GM23338 (cell line): ENCODE data around the gene CACNB4. TPM values are rescaled to one million over a fixed set of nuclear protein-coding genes. Genes with fewer than 3 reads are reported as not detected.

Experiments
- ATAC-seq: fragments of 200-7000 bp; cut with Tn5 transposase; 3 replicates; pipeline ENCODE4 v1.9.1; 2020
- DNase-seq: peaks from one replicate; pipeline ENCODE4 v3.0.0-alpha.2; 2015; ENCODE audit warnings: low spot score
- H2AFZ ChIP-seq: fragments of 200-600 bp; sonication (generic); 2 replicates; pipeline ENCODE4 v1.8.0; 2016; ENCODE audit warnings: antibody characterized with exemption, mild to moderate bottlenecking, moderate library complexity
- H3F3A ChIP-seq: fragments of 200-600 bp; sonication (generic); replicated peaks from 2 replicates; pipeline ENCODE4 v1.8.0; 2017; ENCODE audit warnings: antibody characterized with exemption, mixed run types, low read depth
- H3K27ac ChIP-seq: fragments of 200-600 bp; sonication (generic); 2 replicates; pipeline ENCODE4 v1.6.1; 2016; ENCODE audit warnings: low read depth
- H3K27me3 ChIP-seq: fragments of 200-600 bp; sonication (generic); 2 replicates; pipeline ENCODE4 v1.8.0; 2016; ENCODE audit warnings: mild to moderate bottlenecking, mixed run types, moderate library complexity; ENCODE audit not compliant: insufficient read depth
- H3K36me3 ChIP-seq: fragments of 200-600 bp; sonication (generic); 2 replicates; pipeline ENCODE4 v1.8.0; 2016; ENCODE audit warnings: mild to moderate bottlenecking; ENCODE audit not compliant: insufficient read depth
- H3K4me1 ChIP-seq: fragments of 200-600 bp; sonication (generic); 2 replicates; pipeline ENCODE4 v1.8.0; 2016; ENCODE audit warnings: mild to moderate bottlenecking, moderate library complexity; ENCODE audit not compliant: insufficient read depth
- H3K4me2 ChIP-seq: fragments of 200-600 bp; sonication (generic); 2 replicates; pipeline ENCODE4 v1.7.1; 2017; ENCODE audit warnings: mixed run types
- H3K4me3 ChIP-seq: fragments of 200-600 bp; sonication (generic); 2 replicates; pipeline ENCODE4 v1.6.1; 2016; ENCODE audit warnings: mixed run types
- H3K79me2 ChIP-seq: fragments of 200-600 bp; sonication (generic); replicated peaks from 2 replicates; pipeline ENCODE4 v1.8.0; 2017; ENCODE audit warnings: mild to moderate bottlenecking; ENCODE audit not compliant: insufficient read depth
- H3K9me2 ChIP-seq: fragments of 200-600 bp; sonication (generic); 2 replicates; pipeline ENCODE4 v1.8.0; 2017; ENCODE audit not compliant: insufficient read depth
- H4K20me1 ChIP-seq: fragments of 200-600 bp; sonication (generic); replicated peaks from 2 replicates; pipeline ENCODE4 v1.8.0; 2017; ENCODE audit warnings: mild to moderate bottlenecking; ENCODE audit not compliant: insufficient read depth
- H3K27ac Mint-ChIP-seq: 2 replicates; pipeline ENCODE4 v1.8.0; 2020; ENCODE audit warnings: inconsistent platforms, mild to moderate bottlenecking, moderate library complexity, mixed read lengths
- H3K27me3 Mint-ChIP-seq: 3 replicates; pipeline ENCODE4 v1.8.0; 2022; ENCODE audit warnings: low read depth, mild to moderate bottlenecking, moderate library complexity, mixed read lengths, inconsistent platforms; ENCODE audit not compliant: insufficient read depth, poor library complexity
- H3K36me3 Mint-ChIP-seq: 3 replicates; pipeline ENCODE4 v1.8.0; 2021; ENCODE audit warnings: low read depth, mild to moderate bottlenecking, inconsistent platforms, moderate library complexity, mixed read lengths
- H3K4me1 Mint-ChIP-seq: 3 replicates; pipeline ENCODE4 v1.8.0; 2020; ENCODE audit warnings: mild to moderate bottlenecking, inconsistent platforms, mixed read lengths
- H3K4me3 Mint-ChIP-seq: 3 replicates; pipeline ENCODE4 v1.8.0; 2021; ENCODE audit warnings: moderate library complexity, mild to moderate bottlenecking, inconsistent platforms, mixed read lengths
- H3K9me3 Mint-ChIP-seq: 3 replicates; pipeline ENCODE4 v1.8.0; 2020; ENCODE audit warnings: moderate library complexity, mild to moderate bottlenecking, inconsistent platforms, mixed read lengths
- CREB1 ChIP-seq: fragments of 250-450 bp; sonication (Bioruptor Pico); IDR thresholded peaks from 2 replicates; pipeline ENCODE4 v1.5.0; 2020; ENCODE audit warnings: low read depth, mild to moderate bottlenecking, moderate library complexity
- EZH2 ChIP-seq: fragments of 200-600 bp; sonication (generic); IDR thresholded peaks from one replicate; pipeline ENCODE4 v1.8.0; 2017; ENCODE audit warnings: antibody characterized with exemption, mild to moderate bottlenecking, low read depth; ENCODE audit not compliant: unreplicated experiment
- EZH2phosphoT487 ChIP-seq: fragments of 200-600 bp; sonication (generic); IDR thresholded peaks from one replicate; pipeline ENCODE4 v1.8.1; 2018; ENCODE audit warnings: antibody characterized with exemption; ENCODE audit not compliant: unreplicated experiment
- JUNB ChIP-seq: IDR thresholded peaks from one replicate; pipeline ENCODE4 v1.6.1; 2016; ENCODE audit warnings: antibody characterized with exemption; ENCODE audit not compliant: unreplicated experiment
- NANOG ChIP-seq: IDR thresholded peaks from 2 replicates; pipeline ENCODE4 v1.6.1; 2016; ENCODE audit warnings: antibody characterized with exemption, borderline replicate concordance
- POLR2AphosphoS5 ChIP-seq: IDR thresholded peaks from 2 replicates; pipeline ENCODE4 v1.6.1; 2016; ENCODE audit warnings: antibody characterized with exemption, low read depth
- STAT1 ChIP-seq: IDR thresholded peaks from one replicate; pipeline ENCODE4 v1.6.1; 2016; ENCODE audit warnings: antibody characterized with exemption; ENCODE audit not compliant: unreplicated experiment
- ZNF114 ChIP-seq: fragments of 250-450 bp; sonication (Bioruptor Pico); IDR thresholded peaks from 2 replicates; pipeline ENCODE4 v1.5.0; 2020; ENCODE audit warnings: mild to moderate bottlenecking, moderate library complexity
- ZNF331 ChIP-seq: fragments of 250-450 bp; sonication (Bioruptor Pico); IDR thresholded peaks from 2 replicates; pipeline ENCODE4 v1.5.0; 2020; ENCODE audit warnings: low read depth, mild to moderate bottlenecking, moderate library complexity
- polyA plus RNA-seq: library from polyadenylated mRNA; unstranded; fragments of >200 nt; fragmentation: Nextera tagmentation; extraction: Ambion mirVana; gene quantifications from 2 replicates; pipeline ENCODE4 v1.2.1, GENCODE V29; 2016
- total RNA-seq: library from RNA; depleted of rRNA; stranded (reverse); fragments of >200 nt; shearing (Covaris generic); gene quantifications from 2 replicates; pipeline ENCODE4 v1.2.3, GENCODE V29; 2014
- TF ChIP-seq, protein P1 (sequence below): fragments of 250-450 bp; sonication (Bioruptor Pico); IDR thresholded peaks from 2 replicates; pipeline ENCODE4 v1.5.0; 2020; ENCODE audit warnings: mild to moderate bottlenecking, moderate library complexity
- TF ChIP-seq, protein P2 (sequence below), 2 experiments: fragments of 200-600 bp in 1 of 2; sonication (generic) in 1 of 2; conservative IDR thresholded peaks; 2 replicates each; pipeline versions ENCODE4 v1.5.1 to v1.6.1; 2016 to 2017; ENCODE audit warnings: antibody characterized with exemption in 2 of 2, low read depth in 2 of 2, mild to moderate bottlenecking in 2 of 2, moderate library complexity in 1 of 2
- TF ChIP-seq, protein P3 (sequence below): IDR thresholded peaks from 2 replicates; pipeline ENCODE4 v1.6.1; 2016; ENCODE audit warnings: antibody characterized with exemption
- TF ChIP-seq, protein P4 (sequence below): IDR thresholded peaks from one replicate; pipeline ENCODE4 v1.6.1; 2018; ENCODE audit warnings: antibody characterized with exemption; ENCODE audit not compliant: unreplicated experiment

CACNB4 gene
- total and polyA plus RNA-seq, 2 experiments from 2014 or later = 4.0 to 9.8 TPM

DNA sequence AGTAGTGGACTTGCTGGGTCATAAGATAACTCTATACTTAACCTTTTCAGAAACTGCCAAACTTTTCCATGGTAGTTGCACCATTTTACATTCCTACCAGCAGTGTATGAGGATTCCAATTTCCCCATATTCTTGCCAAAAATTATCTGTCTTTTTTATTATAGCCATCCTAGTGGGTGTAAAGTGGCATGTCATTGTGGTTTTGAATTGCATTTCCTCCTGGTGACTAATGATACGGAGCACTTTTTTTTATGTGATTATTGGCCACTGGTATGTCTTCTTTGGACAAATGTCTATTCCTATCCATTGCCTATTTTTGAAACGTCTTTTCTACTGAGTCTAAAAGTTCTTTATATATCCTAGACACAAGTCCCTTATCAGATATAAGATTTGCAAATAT, 44.3 kb downstream of the CACNB4 start:
- H4K20me1 ChIP-seq = no peaks in the 10 kb centered on the region
- H3K4me2 ChIP-seq = no peak overlapping the region
- no peaks in the 10 kb centered on the region for H3K79me2 ChIP-seq
- H3K9me2 ChIP-seq = peaks cover 4% of the 10 kb centered on the region; the same call in 1 of the 2 replicates
- ATAC-seq (no peak), DNase-seq (no peak)
- H3K4me3 Mint-ChIP-seq = no peak overlapping the region
- peaks cover 8% of the 10 kb centered on the region; the same call in 1 of the 2 replicates for H3K36me3 ChIP-seq
- H3K4me1 Mint-ChIP-seq = peaks cover 21% of the 10 kb centered on the region
- peaks cover 18% of the 10 kb centered on the region for H3K9me3 Mint-ChIP-seq
- no peak overlapping the region for H2AFZ ChIP-seq
- H3K4me3 ChIP-seq = no peak overlapping the region
- H3K27ac Mint-ChIP-seq = no peak overlapping the region
- no peak overlapping the region for H3K27ac ChIP-seq
- H3F3A ChIP-seq = peaks cover 4% of the 10 kb centered on the region; the same call in 1 of the 2 replicates
- TF ChIP-seq ZNF114 (CRISPR knock-in tag) (no peak), POLR2AphosphoS5 (no peak), CREB1 (CRISPR knock-in tag) (no peak), JUNB (no peak), EZH2 (no peak), NANOG (no peak), ZNF331 (CRISPR knock-in tag) (no peak), STAT1 (no peak), EZH2phosphoT487 (no peak)
- TF ChIP-seq, protein P1, sequence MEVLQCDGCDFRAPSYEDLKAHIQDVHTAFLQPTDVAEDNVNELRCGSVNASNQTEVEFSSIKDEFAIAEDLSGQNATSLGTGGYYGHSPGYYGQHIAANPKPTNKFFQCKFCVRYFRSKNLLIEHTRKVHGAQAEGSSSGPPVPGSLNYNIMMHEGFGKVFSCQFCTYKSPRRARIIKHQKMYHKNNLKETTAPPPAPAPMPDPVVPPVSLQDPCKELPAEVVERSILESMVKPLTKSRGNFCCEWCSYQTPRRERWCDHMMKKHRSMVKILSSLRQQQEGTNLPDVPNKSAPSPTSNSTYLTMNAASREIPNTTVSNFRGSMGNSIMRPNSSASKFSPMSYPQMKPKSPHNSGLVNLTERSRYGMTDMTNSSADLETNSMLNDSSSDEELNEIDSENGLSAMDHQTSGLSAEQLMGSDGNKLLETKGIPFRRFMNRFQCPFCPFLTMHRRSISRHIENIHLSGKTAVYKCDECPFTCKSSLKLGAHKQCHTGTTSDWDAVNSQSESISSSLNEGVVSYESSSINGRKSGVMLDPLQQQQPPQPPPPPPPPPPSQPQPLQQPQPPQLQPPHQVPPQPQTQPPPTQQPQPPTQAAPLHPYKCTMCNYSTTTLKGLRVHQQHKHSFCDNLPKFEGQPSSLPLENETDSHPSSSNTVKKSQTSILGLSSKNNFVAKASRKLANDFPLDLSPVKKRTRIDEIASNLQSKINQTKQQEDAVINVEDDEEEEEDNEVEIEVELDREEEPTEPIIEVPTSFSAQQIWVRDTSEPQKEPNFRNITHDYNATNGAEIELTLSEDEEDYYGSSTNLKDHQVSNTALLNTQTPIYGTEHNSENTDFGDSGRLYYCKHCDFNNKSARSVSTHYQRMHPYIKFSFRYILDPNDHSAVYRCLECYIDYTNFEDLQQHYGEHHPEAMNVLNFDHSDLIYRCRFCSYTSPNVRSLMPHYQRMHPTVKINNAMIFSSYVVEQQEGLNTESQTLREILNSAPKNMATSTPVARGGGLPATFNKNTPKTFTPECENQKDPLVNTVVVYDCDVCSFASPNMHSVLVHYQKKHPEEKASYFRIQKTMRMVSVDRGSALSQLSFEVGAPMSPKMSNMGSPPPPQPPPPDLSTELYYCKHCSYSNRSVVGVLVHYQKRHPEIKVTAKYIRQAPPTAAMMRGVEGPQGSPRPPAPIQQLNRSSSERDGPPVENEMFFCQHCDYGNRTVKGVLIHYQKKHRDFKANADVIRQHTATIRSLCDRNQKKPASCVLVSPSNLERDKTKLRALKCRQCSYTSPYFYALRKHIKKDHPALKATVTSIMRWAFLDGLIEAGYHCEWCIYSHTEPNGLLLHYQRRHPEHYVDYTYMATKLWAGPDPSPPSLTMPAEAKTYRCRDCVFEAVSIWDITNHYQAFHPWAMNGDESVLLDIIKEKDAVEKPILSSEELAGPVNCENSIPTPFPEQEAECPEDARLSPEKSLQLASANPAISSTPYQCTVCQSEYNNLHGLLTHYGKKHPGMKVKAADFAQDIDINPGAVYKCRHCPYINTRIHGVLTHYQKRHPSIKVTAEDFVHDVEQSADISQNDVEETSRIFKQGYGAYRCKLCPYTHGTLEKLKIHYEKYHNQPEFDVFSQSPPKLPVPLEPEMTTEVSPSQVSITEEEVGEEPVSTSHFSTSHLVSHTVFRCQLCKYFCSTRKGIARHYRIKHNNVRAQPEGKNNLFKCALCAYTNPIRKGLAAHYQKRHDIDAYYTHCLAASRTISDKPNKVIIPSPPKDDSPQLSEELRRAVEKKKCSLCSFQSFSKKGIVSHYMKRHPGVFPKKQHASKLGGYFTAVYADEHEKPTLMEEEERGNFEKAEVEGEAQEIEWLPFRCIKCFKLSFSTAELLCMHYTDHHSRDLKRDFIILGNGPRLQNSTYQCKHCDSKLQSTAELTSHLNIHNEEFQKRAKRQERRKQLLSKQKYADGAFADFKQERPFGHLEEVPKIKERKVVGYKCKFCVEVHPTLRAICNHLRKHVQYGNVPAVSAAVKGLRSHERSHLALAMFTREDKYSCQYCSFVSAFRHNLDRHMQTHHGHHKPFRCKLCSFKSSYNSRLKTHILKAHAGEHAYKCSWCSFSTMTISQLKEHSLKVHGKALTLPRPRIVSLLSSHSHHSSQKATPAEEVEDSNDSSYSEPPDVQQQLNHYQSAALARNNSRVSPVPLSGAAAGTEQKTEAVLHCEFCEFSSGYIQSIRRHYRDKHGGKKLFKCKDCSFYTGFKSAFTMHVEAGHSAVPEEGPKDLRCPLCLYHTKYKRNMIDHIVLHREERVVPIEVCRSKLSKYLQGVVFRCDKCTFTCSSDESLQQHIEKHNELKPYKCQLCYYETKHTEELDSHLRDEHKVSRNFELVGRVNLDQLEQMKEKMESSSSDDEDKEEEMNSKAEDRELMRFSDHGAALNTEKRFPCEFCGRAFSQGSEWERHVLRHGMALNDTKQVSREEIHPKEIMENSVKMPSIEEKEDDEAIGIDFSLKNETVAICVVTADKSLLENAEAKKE (CRISPR knock-in tag) = no peak
- TF ChIP-seq, protein P2, sequence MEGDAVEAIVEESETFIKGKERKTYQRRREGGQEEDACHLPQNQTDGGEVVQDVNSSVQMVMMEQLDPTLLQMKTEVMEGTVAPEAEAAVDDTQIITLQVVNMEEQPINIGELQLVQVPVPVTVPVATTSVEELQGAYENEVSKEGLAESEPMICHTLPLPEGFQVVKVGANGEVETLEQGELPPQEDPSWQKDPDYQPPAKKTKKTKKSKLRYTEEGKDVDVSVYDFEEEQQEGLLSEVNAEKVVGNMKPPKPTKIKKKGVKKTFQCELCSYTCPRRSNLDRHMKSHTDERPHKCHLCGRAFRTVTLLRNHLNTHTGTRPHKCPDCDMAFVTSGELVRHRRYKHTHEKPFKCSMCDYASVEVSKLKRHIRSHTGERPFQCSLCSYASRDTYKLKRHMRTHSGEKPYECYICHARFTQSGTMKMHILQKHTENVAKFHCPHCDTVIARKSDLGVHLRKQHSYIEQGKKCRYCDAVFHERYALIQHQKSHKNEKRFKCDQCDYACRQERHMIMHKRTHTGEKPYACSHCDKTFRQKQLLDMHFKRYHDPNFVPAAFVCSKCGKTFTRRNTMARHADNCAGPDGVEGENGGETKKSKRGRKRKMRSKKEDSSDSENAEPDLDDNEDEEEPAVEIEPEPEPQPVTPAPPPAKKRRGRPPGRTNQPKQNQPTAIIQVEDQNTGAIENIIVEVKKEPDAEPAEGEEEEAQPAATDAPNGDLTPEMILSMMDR (conservative IDR thresholded peaks at IDR 0.05; ENCODE audit: low read depth in 2 of 2) = no peak
- TF ChIP-seq, protein P3, sequence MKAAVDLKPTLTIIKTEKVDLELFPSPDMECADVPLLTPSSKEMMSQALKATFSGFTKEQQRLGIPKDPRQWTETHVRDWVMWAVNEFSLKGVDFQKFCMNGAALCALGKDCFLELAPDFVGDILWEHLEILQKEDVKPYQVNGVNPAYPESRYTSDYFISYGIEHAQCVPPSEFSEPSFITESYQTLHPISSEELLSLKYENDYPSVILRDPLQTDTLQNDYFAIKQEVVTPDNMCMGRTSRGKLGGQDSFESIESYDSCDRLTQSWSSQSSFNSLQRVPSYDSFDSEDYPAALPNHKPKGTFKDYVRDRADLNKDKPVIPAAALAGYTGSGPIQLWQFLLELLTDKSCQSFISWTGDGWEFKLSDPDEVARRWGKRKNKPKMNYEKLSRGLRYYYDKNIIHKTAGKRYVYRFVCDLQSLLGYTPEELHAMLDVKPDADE = no peak
- TF ChIP-seq, protein P4, sequence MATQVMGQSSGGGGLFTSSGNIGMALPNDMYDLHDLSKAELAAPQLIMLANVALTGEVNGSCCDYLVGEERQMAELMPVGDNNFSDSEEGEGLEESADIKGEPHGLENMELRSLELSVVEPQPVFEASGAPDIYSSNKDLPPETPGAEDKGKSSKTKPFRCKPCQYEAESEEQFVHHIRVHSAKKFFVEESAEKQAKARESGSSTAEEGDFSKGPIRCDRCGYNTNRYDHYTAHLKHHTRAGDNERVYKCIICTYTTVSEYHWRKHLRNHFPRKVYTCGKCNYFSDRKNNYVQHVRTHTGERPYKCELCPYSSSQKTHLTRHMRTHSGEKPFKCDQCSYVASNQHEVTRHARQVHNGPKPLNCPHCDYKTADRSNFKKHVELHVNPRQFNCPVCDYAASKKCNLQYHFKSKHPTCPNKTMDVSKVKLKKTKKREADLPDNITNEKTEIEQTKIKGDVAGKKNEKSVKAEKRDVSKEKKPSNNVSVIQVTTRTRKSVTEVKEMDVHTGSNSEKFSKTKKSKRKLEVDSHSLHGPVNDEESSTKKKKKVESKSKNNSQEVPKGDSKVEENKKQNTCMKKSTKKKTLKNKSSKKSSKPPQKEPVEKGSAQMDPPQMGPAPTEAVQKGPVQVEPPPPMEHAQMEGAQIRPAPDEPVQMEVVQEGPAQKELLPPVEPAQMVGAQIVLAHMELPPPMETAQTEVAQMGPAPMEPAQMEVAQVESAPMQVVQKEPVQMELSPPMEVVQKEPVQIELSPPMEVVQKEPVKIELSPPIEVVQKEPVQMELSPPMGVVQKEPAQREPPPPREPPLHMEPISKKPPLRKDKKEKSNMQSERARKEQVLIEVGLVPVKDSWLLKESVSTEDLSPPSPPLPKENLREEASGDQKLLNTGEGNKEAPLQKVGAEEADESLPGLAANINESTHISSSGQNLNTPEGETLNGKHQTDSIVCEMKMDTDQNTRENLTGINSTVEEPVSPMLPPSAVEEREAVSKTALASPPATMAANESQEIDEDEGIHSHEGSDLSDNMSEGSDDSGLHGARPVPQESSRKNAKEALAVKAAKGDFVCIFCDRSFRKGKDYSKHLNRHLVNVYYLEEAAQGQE = no peak
- no peaks in the 10 kb centered on the region for H3K27me3 Mint-ChIP-seq
- peaks cover 19% of the 10 kb centered on the region for H3K4me1 ChIP-seq
- peaks cover 22% of the 10 kb centered on the region for H3K36me3 Mint-ChIP-seq
- no peaks in the 10 kb centered on the region for H3K27me3 ChIP-seq
